Rectal smooth muscle tissue (tissue), 1 donor: ENCODE data around the gene CYSRT1.

ENCODE experiments used
- H3K27ac ChIP-seq: one replicate; pipeline ENCODE4 v1.7.0; 2013; ENCODE audit warnings: low read depth, low read length, inconsistent platforms
- H3K27me3 ChIP-seq: one replicate; pipeline ENCODE4 v1.7.0; 2013; ENCODE audit warnings: low read length; ENCODE audit not compliant: control insufficient read depth, insufficient read depth
- H3K36me3 ChIP-seq: one replicate; pipeline ENCODE4 v1.7.0; 2013; ENCODE audit warnings: low read length; ENCODE audit not compliant: control insufficient read depth, insufficient read depth
- H3K4me1 ChIP-seq: one replicate; pipeline ENCODE4 v1.7.0; 2013; ENCODE audit warnings: low read length; ENCODE audit not compliant: control insufficient read depth, insufficient read depth
- H3K4me3 ChIP-seq: one replicate; pipeline ENCODE4 v1.7.0; 2013; ENCODE audit warnings: low read length
- H3K9ac ChIP-seq: one replicate; pipeline ENCODE4 v1.7.0; 2013; ENCODE audit warnings: low read length

The CYSRT1 gene

DNA sequence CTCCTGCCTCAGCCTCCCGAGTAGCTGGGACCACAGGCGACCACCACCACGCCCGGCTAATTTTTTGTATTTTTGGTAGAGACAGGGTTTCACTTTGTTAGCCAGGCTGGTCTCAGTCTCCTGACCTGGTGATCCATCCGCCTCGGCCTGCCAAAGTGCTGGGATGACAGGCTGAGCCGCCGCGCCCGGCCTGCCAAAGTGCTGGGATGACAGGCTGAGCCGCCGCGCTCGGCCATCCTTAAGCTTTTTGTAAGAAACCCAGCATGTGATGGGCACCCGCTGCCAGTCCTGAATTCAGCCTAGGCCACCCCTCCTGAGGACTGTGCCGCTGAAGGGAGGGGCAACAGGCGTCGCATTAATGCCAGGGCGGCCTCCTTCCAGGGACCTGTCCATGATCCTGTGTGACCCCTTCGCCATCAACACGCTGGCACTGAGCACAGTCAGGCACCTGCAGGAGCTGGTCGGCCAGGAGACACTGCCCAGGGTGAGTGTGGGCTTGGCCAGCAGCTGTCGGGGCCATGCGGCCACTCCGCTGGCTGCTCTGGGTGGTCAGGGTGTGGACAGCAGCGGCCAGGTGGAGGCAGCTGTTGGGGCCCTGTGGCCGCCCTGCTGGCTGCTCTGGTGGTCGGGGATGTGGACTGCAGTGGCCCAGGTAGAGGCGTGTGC, 40.7 kb downstream of the CYSRT1 start:
- Histone ChIP-seq H3K4me3 (no peak overlapping the region), H3K9ac (no peak overlapping the region), H3K36me3 (peaks cover 35% of the 10 kb centered on the region), H3K4me1 (peaks cover 9% of the 10 kb centered on the region), H3K27ac (no peak overlapping the region), H3K27me3 (no peaks in the 10 kb centered on the region)

GRCh38 chr9:137266162-137266527, 41.2 kb downstream of the CYSRT1 start:
- no peak overlapping the region for H3K9ac ChIP-seq
- H3K36me3 ChIP-seq = peaks cover 39% of the 10 kb centered on the region
- H3K4me3 ChIP-seq = no peak overlapping the region
- H3K27ac ChIP-seq = no peak overlapping the region
- H3K27me3 ChIP-seq = no peaks in the 10 kb centered on the region
- H3K4me1 ChIP-seq = peaks cover 9% of the 10 kb centered on the region

DNA sequence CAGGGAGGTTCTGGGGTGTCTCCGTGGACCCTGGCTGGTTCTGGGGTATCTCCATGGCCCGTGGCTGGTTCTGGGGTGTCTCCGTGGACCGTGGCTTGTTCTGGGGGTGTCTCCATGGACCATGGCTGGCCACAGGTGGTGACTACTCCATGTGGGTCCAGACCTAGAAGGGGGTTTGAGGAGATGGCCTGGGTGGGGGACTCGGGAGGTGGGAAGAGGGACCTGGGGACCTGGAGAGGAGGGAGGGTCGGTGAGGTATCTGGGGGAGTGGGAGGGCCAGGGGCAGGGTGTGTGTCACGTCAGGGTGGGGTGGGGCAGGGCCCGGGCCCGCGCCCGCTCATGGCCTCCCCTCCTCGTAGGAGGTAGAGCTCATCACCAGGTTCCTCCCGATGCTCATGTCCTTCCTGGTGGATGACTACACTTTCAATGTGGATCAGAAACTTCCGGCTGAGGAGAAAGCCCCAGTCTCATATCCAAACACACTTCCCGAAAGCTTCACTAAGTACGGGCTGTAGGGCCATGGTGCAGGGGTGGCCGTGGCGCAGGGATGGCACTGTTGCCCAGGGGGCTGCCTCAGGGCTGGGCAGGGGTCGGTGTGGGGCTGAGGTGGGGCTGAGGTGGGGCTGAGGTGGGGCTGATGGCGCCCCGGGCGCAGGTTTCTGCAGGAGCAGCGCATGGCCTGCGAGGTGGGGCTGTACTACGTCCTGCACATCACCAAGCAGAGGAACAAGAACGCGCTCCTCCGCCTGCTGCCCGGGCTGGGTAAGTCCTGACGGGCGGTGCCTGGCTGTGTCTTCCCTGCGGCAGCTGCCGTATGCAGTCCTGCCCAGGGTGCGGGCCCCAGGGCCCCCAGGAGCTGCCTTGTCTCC, 41.8 kb downstream of the CYSRT1 start:
- Histone ChIP-seq H3K36me3 (peaks cover 39% of the 10 kb centered on the region), H3K9ac (no peak overlapping the region), H3K4me3 (no peak overlapping the region), H3K4me1 (peaks cover 9% of the 10 kb centered on the region), H3K27ac (no peak overlapping the region), H3K27me3 (no peaks in the 10 kb centered on the region)

- H3K27ac ChIP-seq = no peak overlapping the region
These were observed 43.0 kb downstream of the CYSRT1 start for GRCh38 chr9:137267933-137268355.

DNA sequence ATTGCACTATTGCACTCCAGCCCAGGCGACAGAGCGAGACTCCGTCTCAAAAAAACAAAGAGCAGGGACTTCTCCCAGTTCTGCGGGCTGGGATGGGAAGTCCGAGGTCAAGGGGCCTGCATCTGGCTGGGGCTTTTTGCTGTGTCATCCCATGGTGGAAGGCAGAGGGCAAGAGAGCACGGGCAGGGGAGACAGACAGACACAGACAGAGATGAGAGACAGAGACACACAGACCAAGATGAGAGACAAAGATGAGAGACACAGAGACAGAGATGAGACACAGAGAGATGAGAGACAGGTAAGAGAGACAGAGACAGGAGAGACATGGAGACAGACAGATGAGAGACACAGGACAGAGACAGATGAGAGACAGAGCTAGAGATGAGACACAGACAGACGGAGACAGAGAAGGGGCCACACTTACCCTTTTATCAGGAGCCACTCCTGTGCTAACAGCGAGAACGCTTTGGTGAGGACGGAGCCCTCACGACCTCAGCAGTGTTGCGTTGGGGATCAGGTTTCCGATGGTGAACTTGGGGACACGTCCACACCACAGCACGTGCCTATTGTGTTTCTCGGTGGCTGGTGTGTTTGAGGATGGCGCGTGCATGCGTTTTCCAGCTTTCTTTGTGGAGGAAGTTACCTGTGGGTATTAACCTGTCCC, 43.7 kb downstream of the CYSRT1 start:
- Histone ChIP-seq H3K36me3 (peaks cover 48% of the 10 kb centered on the region), H3K4me3 (peak overlapping the region; percentile 20), H3K4me1 (peaks cover 9% of the 10 kb centered on the region), H3K9ac (no peak overlapping the region), H3K27ac (peak overlapping the region; percentile 3), H3K27me3 (no peaks in the 10 kb centered on the region)

More at GRCh38 chr9:137267933-137268355, 43.0 kb downstream of the CYSRT1 start:
- H3K9ac ChIP-seq = no peak overlapping the region
- no peaks in the 10 kb centered on the region for H3K27me3 ChIP-seq
- no peak overlapping the region for H3K4me3 ChIP-seq
- peaks cover 9% of the 10 kb centered on the region for H3K4me1 ChIP-seq
- peaks cover 48% of the 10 kb centered on the region for H3K36me3 ChIP-seq

DNA sequence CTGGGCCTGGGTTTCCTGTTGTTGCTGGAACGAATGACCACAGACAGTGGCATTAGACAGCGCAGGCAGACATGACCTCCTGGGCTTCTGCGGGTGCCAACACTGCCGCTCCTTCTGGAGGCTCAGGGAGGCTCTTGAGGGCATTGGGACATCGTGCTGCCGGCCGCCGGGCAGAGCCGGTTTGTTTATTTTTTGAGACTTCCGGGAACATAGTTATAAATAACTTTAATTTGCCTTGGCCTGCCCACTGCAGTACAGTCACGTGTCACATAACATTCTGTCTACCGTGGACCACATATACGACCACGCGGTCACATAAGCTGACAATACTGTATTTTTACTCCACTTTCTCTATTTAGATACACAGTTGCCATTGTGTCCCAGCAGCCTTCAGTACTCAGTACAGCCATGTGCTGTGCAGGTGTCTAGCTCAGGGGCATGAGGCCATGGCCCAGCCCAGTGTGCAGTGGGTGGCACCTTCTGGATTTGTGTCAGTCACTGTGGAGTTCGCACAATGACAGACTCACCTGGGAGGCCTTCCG, 44.3 kb downstream of the CYSRT1 start:
- H3K4me1 ChIP-seq = peaks cover 9% of the 10 kb centered on the region
- H3K27ac ChIP-seq = peak overlapping the region; percentile 3
- H3K27me3 ChIP-seq = no peaks in the 10 kb centered on the region
- H3K36me3 ChIP-seq = peaks cover 46% of the 10 kb centered on the region
- no peak overlapping the region for H3K9ac ChIP-seq
- H3K4me3 ChIP-seq = peak overlapping the region; percentile 20

DNA sequence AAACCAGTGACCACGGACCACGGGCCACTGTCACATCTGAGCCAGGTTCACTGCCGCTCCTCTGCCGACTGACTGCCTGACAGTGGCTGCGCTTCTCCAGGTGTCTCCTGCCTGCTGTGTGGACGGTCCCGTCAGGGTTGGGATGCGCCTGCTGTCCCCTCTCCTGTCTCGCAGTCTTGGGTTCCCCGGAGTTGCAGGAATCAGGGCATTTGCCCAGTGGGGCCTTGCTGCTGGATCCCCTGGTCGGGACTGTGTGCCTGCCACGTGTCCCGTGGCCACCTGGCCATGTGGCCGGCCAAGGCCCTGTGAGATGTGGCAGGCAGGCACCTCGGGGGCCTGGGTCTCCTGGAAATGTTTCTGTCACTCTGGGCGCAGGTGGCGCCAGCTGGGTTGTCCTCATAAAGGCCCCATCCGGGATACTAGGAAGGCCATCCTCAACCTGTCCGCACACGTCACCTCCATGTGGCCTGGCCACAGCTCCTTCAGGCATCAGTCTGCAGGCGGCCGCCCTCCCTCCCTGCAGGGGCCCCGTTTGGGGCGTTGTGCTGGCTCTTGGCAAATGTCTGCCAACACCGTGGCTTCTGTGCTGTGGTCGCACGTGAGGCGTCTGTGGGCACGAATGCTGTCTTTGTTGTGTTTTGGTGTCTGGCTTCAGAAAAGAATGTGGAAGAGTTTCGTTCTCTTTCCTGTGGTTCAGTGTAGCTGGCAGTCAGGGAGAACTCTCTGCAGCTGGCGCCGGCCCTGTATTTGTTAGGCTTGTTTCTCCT, 46.1 kb downstream of the CYSRT1 start:
- H3K27ac ChIP-seq = no peak overlapping the region
- peaks cover 36% of the 10 kb centered on the region for H3K36me3 ChIP-seq
- H3K9ac ChIP-seq = no peak overlapping the region
- H3K27me3 ChIP-seq = no peaks in the 10 kb centered on the region
- H3K4me3 ChIP-seq = no peak overlapping the region
- H3K4me1 ChIP-seq = peaks cover 9% of the 10 kb centered on the region

GRCh38 chr9:137271696-137272076, 46.7 kb downstream of the CYSRT1 start:
- H3K4me3 ChIP-seq = no peak overlapping the region
- H3K27ac ChIP-seq = no peak overlapping the region
- H3K4me1 ChIP-seq = peaks cover 12% of the 10 kb centered on the region

DNA sequence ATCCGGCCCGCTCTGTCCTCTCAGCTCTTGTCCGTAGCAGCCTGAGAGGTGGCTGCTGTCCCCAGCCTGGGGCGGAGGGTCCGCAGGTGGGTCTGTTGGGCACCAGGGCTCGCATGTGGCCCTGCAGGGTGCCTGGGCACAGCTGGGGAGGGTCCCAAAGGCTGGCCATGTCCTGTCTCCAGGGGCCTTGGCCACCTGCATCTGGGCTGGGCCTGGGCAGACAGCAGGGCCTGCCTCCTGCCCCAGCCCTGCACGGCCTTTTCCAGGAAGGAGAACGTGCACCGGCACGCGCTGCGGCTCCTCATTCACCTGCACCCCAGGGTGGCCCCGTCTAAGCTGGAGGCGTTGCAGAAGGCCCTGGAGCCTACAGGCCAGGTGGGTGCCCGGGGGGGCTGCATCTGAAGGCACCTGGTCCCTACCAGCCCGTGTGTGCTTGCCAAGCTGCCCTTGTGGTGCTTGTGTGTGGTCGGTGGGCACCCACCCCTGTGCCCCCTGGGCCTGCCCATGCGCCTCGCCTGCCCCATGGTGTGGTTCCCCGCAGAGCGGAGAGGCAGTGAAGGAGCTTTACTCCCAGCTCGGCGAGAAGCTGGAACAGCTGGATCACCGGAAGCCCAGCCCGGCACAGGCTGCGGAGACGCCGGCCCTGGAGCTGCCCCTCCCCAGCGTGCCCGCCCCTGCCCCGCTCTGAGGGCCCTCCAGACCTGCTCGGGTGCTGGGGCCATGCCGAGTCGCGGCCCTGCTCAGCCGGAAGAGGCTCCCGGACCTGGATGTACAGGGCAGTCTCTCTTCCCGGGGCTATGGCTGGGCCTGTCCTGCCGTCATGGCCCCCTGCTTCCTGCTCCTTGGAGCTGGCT, 47.5 kb downstream of the CYSRT1 start:
- Histone ChIP-seq H3K27me3 (no peaks in the 10 kb centered on the region), H3K4me1 (peaks cover 14% of the 10 kb centered on the region), H3K27ac (no peak overlapping the region), H3K36me3 (peaks cover 29% of the 10 kb centered on the region), H3K4me3 (no peak overlapping the region), H3K9ac (no peak overlapping the region)

More at GRCh38 chr9:137271696-137272076, 46.7 kb downstream of the CYSRT1 start:
- H3K36me3 ChIP-seq = peaks cover 32% of the 10 kb centered on the region
- no peak overlapping the region for H3K9ac ChIP-seq
- no peaks in the 10 kb centered on the region for H3K27me3 ChIP-seq

DNA sequence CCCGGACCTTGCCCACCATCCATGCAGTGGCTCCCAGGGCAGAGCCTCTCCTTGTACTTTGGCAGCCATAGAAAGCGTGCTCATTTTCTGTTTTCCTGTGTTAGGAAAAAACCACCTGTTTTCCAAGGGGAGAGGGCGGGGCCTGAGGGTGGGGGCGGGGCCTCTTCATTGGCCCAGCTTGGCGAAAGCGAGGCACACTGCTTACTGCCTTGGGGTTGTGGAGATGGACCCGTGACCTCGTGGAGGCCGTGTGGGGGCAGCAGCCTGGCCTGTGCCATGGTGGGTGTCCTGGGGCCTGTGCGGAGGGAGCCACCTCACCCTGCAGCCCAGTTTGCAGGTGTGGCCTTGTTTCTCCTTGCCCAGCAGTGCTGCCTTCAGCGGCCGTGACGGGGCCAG, 48.1 kb downstream of the CYSRT1 start:
- Histone ChIP-seq H3K27me3 (no peaks in the 10 kb centered on the region), H3K27ac (no peak overlapping the region), H3K4me3 (no peak overlapping the region), H3K36me3 (peaks cover 25% of the 10 kb centered on the region), H3K9ac (no peak overlapping the region), H3K4me1 (peaks cover 14% of the 10 kb centered on the region)

DNA sequence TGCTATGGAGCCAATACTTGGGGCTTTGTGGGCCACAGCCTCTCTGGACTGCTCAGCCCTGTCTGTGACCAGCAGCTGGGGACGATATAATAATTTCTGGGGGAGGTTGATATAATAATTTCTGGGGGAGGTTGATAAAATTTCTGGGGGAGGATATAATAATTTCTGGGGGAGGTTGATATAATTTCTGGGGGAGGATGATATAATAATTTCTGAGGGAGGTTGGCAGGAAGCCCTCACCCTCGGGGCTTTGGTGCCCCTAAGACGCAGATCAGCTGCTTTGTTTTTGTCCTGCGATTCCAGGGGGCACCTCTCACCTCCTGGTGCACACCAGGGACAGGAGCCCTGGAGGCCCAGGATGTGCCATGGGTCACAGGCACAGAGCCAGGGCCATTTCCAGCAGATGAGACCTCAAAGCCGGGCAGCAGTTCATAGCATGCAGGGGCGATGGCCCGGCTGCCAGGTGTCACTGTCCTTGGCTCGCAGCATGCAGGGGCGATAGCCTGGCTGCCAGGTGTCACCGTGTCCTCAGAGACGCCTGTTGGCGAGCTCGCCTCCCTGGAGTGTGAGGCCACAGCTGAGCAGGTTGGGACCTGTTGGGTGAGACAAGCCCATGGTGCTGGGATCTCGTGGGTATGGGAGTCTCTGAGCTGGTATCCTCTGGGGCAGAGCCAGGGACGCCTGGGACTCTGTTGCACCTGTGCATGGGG, 48.8 kb downstream of the CYSRT1 start:
- Histone ChIP-seq H3K36me3 (peaks cover 22% of the 10 kb centered on the region), H3K27ac (no peak overlapping the region), H3K4me1 (peaks cover 12% of the 10 kb centered on the region), H3K9ac (no peak overlapping the region), H3K27me3 (no peaks in the 10 kb centered on the region), H3K4me3 (no peak overlapping the region)
